SH-SY5Y (cell line): ENCODE data around the gene ASB10.

Experiments
- GATA2 ChIP-seq: IDR thresholded peaks from 2 replicates; pipeline ENCODE4 v1.6.1; 2011; ENCODE audit warnings: mild to moderate bottlenecking, low read depth, low read length
- GATA3 ChIP-seq: IDR thresholded peaks from 2 replicates; pipeline ENCODE4 v1.6.1; 2011; ENCODE audit warnings: low read depth, mild to moderate bottlenecking, low read length, moderate library complexity

DNA sequence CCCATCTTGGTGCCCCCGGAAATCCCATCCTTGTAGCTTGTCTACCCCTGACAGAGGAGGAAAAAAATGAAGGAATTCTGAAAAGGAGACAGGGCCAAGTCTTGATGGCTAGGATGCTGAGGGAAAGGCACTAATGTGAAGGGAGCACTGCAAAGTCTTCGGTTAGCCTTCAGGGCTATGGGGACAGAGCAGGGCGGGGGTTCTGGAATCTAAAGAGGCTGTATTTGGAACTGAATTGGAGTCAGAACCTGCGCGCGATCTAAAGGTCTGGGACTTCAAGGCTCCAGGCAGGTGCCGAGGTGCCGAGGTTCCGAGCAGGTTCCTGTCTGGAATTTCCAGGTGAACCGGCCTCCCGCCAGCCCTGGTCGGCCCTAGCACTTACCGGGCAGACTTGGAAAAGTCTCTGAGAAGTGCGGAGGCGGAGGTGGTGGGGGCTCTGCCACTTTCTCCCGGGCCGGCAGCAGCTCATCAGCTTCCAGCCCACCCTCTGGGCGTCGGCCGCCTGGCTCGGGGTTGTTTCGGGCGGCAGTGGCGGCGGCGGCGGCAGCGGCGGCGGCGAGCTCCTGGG lies 20.3 kb downstream of the ASB10 start:
- no peak for TF ChIP-seq GATA2
- no peak for TF ChIP-seq GATA3
